Chondrocyte (in vitro differentiated cells): ENCODE measurements around the gene ANKRD11. TPM values are rescaled to one million over a fixed set of nuclear protein-coding genes. Genes with fewer than 3 reads are reported as not detected.

Source experiments
- DNase-seq: peaks from one replicate; pipeline ENCODE4 v3.0.0; 2021; ENCODE audit warnings: mixed read lengths, low spot score
- H3K27ac Mint-ChIP-seq: one replicate; pipeline ENCODE4 v1.8.0; 2021; ENCODE audit warnings: mild to moderate bottlenecking, moderate library complexity, mixed read lengths; ENCODE audit not compliant: unreplicated experiment
- H3K27me3 Mint-ChIP-seq: 2 replicates; pipeline ENCODE4 v1.8.0; 2021; ENCODE audit warnings: low read depth, mixed read lengths
- H3K36me3 Mint-ChIP-seq: 2 replicates; pipeline ENCODE4 v1.8.0; 2021; ENCODE audit warnings: low read depth, mixed read lengths
- H3K4me1 Mint-ChIP-seq: 2 replicates; pipeline ENCODE4 v1.8.0; 2021; ENCODE audit warnings: low read depth, mild to moderate bottlenecking, mixed read lengths
- H3K4me3 Mint-ChIP-seq: one replicate; pipeline ENCODE4 v1.8.0; 2021; ENCODE audit warnings: mild to moderate bottlenecking, moderate library complexity, mixed read lengths; ENCODE audit not compliant: unreplicated experiment
- H3K9me3 Mint-ChIP-seq: 2 replicates; pipeline ENCODE4 v1.8.0; 2021; ENCODE audit warnings: low read depth, mixed read lengths
- total RNA-seq: library from RNA; stranded (reverse); gene quantifications from 3 replicates; pipeline ENCODE4 v1.2.1, GENCODE V29; 2021
- TF ChIP-seq, protein P1 (sequence below): fragments of 200-600 bp; sonication (generic); IDR thresholded peaks from 2 replicates; pipeline ENCODE4 v1.5.0; 2021; ENCODE audit warnings: antibody characterized with exemption, mild to moderate bottlenecking, moderate library complexity

ANKRD11 gene
- total RNA-seq, 1 donor from 2014 or later = 180 TPM

DNA sequence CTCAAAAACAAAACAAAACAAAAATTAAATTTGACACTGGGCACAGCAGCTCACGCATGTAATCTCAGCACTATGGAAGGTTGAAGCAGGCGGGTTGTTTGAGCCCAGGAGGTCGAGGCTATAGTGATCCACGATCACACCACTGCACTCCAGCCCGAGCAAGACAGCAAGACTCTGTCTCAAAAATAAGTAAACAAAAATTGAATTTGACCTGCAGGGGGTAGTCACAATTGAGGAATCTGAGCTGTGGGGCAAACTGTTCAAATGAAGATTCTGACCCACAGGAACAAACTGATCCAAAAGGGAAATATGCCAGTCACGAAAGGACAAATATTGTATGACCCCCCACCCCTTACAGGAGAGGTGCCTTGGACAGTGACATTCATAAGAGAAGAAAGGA lies 29.8 kb downstream of the ANKRD11 start:
- Mint-ChIP-seq H3K36me3 (no peaks in the 10 kb centered on the region), H3K4me1 (peaks cover 56% of the 10 kb centered on the region), H3K27ac (peak overlapping the region; percentile 53), H3K9me3 (no peaks in the 10 kb centered on the region), H3K4me3 (no peak overlapping the region), H3K27me3 (no peaks in the 10 kb centered on the region)
- TF ChIP-seq, protein P1, sequence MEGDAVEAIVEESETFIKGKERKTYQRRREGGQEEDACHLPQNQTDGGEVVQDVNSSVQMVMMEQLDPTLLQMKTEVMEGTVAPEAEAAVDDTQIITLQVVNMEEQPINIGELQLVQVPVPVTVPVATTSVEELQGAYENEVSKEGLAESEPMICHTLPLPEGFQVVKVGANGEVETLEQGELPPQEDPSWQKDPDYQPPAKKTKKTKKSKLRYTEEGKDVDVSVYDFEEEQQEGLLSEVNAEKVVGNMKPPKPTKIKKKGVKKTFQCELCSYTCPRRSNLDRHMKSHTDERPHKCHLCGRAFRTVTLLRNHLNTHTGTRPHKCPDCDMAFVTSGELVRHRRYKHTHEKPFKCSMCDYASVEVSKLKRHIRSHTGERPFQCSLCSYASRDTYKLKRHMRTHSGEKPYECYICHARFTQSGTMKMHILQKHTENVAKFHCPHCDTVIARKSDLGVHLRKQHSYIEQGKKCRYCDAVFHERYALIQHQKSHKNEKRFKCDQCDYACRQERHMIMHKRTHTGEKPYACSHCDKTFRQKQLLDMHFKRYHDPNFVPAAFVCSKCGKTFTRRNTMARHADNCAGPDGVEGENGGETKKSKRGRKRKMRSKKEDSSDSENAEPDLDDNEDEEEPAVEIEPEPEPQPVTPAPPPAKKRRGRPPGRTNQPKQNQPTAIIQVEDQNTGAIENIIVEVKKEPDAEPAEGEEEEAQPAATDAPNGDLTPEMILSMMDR = no peak
- peak; percentile 20 for DNase-seq

DNA sequence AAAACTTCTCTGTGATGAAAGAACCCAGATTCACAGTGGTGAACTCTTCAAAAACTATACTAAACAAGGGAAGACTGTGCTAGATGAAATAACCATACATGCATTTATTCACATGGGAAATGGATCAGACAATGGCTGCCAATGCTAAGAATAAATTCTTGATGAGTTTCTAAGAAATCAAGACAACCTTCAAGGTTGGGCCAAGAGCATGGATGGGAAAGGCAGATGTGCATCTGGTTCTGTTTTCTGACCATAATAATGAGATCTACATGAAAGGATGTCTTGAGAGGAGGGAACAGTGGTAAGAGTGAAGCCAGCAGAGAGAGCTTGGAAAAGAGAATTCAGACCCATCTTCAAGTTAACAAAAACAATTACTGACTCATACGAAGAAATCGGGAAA lies 31.4 kb downstream of the ANKRD11 start:
- H3K36me3 Mint-ChIP-seq = no peaks in the 10 kb centered on the region
- H3K27ac Mint-ChIP-seq = peak overlapping the region; percentile 75
- peaks cover 50% of the 10 kb centered on the region for H3K4me1 Mint-ChIP-seq
- DNase-seq = no peak
- no peaks in the 10 kb centered on the region for H3K9me3 Mint-ChIP-seq
- H3K27me3 Mint-ChIP-seq = no peaks in the 10 kb centered on the region
- H3K4me3 Mint-ChIP-seq = no peak overlapping the region
- TF ChIP-seq, protein P1 = no peak

DNA sequence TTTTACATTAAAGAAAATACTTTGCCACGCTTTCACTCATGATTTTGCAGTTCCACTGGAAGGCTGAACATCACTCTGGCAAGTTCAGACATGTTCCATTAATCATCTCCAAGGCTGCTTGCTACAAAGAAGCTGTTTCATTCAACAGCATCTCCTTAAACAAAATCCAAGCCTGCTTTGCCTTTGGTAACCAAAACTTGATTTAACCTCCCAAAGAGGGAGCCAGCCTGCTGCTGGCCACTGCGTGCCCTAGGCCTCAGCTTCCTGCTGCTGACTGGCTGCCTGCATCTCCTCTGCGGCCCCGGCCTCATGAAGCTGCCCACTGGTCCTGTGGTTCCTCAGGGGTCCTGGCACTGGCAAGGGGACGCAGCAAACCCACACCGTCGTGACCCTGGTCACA lies 31.8 kb downstream of the ANKRD11 start:
- H3K27me3 Mint-ChIP-seq = no peaks in the 10 kb centered on the region
- no peaks in the 10 kb centered on the region for H3K36me3 Mint-ChIP-seq
- no peak overlapping the region for H3K4me3 Mint-ChIP-seq
- no peaks in the 10 kb centered on the region for H3K9me3 Mint-ChIP-seq
- H3K27ac Mint-ChIP-seq = peak overlapping the region; percentile 75
- peaks cover 50% of the 10 kb centered on the region for H3K4me1 Mint-ChIP-seq
- TF ChIP-seq, protein P1 = no peak
- no peak for DNase-seq

DNA sequence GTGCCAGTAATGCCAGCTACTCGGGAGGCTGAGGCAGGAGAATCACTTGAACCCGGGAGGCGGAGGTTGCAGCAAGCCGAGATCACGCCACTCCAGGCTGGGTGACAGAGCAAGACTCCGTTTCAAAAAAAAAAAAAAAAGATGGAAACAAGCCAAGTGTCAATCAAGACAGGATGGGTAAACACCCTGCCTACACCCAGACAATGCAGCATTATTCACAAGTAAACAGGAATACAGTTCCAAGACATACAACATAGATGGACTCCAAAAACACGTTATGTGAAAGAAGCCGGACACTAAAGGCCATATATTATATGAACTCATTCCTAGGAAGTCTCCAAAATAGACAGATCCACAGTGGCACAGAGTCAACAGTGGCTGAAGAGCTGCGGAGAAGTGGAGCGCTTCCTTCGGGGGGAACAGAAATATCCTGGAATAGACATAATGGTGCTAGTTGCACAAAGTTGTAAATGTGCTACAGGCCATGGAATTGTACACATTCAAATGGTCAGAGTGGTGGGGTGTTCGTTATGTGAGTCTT lies 33.9 kb downstream of the ANKRD11 start:
- Mint-ChIP-seq H3K4me3 (no peak overlapping the region), H3K27ac (peak overlapping the region; percentile 78), H3K4me1 (peaks cover 62% of the 10 kb centered on the region), H3K9me3 (no peaks in the 10 kb centered on the region), H3K36me3 (no peaks in the 10 kb centered on the region), H3K27me3 (no peaks in the 10 kb centered on the region)
- no peak for DNase-seq
- TF ChIP-seq, protein P1 = no peak

DNA sequence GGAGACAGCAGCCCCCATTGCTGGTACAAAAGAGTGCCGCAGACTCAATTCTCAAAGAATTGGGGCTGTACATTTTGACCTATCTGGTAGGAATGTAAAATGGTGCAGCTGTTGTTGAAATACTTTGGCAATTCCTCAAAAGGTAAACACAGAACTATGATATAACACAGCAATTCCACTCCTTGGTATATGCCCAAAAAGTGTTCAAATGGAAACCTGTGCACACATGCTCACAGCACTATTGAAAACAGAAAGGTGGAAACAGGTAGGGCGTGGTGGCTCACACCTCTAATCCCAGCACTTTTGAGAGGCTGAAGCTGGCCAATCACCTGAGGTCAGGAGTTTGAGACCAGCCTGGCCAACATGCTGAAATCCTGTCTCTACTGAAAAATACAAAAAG lies 34.7 kb downstream of the ANKRD11 start:
- H3K27ac Mint-ChIP-seq = peak overlapping the region; percentile 54
- no peak for DNase-seq
- no peaks in the 10 kb centered on the region for H3K9me3 Mint-ChIP-seq
- TF ChIP-seq, protein P1 = no peak
- no peaks in the 10 kb centered on the region for H3K27me3 Mint-ChIP-seq
- H3K4me3 Mint-ChIP-seq = no peak overlapping the region
- H3K36me3 Mint-ChIP-seq = no peaks in the 10 kb centered on the region
- H3K4me1 Mint-ChIP-seq = peaks cover 62% of the 10 kb centered on the region
